HG03097 (cell line): ENCODE results near the gene THSD4.

Source experiments
- ATAC-seq: cut with Tn5 transposase; IDR thresholded peaks from one replicate; pipeline ENCODE4 v1.9.1; 2021; ENCODE audit not compliant: unreplicated experiment, low FRiP score

The THSD4 gene

DNA sequence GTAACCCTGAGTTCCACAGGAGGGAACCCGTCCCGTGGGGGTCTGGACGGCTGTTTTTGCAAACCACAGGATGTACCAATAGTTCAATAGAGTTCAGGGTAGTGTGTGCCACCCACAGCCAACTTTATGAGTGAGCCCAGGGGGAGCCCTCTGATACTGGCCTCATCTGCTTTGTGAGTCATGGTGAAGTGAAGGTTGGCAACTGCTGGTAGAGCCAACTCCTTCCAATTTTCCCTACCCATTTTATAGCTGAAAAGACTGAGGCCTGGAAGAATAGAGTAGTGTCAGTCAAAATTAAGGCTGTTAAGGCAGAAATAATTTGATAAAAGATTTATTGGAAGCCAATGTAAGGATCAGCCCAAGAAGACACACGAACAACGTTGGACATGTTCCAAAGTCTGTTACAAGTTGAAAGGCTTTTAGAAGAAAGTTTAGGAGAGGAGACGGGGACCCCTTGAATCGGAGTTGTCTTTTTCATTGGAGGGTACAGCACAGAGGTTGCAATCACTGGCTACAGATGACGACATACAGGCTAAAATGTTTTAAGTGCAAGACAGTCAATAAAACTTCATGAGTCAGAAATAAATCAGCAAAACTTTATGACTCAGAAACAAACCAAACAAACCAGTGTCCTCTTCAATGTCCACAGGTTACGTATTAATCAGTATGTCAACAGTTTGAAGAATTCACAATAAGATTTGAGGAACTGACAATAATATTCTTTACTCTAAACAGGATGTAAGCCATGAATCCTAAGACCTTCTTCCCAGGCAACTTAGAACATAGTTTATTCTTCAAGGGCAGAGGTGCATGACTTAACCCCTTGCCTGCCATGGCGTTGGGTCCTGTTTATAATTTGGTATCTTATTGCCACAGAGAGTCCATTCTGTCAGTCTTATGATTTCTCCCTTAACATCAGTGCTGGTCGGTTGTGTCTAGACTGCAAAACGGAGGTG, 632.1 kb downstream of the THSD4 start:
- ATAC-seq = no peak

DNA sequence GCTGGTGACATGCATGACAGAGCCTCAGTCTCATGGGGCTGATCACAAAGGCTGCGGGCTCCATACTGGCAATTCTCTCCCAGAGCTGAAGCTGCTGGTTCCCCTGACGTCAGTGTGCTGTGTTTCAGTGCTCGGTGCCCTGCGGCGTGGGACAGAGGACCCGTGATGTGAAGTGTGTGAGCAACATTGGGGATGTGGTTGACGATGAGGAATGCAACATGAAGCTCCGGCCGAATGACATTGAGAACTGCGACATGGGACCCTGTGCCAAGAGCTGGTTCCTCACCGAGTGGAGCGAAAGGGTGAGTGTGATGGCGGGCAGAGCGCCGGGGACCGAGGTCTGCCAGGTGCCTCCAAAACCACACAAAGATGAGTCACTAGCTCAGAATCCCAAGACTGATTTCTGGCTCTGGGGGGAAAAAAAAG, 633.0 kb downstream of the THSD4 start:
- no peak for ATAC-seq

GRCh38 chr15:71749500-71749899, 634.2 kb downstream of the THSD4 start:
- no peak for ATAC-seq

DNA sequence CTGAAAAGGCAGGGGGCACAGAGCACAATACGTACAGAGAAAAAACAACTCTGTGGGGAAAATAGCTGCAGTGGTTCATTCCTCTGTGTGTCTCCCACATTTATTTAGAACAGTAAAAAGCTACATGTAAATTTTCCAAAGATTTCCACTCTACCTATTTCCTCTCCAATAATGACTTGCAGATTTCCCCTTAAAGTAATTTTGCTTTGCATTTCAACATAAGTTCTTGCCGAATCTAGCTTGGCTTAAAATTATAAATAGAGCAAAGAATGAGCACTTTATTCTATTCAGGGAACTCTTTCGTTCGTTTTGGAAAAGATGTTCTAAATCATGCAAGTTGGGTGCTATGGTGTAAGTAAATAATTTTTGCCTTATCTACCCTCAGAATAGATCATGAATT, 636.9 kb downstream of the THSD4 start:
- no peak for ATAC-seq

DNA sequence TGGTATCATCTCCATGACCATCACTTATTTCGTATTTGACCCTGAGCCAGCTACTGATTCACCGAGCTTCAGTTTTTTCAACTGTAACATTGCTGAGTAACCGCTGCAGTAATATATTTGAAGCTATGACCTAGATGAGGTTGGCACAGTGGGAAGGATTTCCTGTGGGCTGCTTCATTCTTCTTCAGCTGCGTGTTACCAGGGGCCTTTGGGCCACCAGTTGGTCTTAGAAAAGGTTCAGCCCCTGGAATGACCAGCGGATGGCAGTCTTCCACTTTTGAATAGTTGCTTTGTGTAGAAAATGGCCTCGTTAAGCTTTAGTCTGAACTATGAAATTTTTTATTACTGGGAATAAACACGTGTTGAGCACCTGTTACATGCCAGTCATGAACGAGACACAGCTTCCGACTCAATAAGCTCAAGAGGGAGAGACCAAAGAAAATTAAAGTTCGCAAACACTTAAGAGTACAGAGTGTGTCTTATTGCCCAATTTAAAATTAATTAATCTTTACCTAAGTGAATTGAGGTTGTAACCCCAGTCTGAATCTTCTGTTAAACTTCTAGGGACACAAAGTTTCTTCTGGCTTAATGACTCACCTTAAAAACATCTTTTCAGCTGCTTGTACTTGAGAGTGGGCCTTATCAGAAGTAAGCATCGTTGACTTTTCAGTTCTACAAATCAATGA, 637.5 kb downstream of the THSD4 start:
- ATAC-seq = no peak

DNA sequence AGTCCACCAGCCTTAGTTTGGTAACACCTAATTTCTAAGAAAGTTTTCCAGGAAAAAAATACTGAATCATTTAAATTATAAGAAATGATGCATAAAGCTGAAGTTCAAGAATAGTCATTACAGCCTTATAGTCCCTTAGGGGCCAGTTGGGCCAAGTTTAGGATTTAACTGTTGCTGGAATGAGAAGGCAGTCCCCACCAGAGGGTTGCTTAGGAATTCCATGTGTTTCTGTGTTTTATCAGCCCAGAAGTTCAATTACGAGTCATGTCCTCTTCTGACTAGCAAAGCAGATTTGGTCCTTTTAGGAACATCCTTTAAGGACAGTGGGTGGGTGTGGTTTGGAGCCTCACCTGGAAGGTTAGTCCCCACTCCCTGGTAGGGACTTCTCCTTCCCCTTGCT, 638.1 kb downstream of the THSD4 start:
- no peak for ATAC-seq

- no peak for ATAC-seq
Observed at GRCh38 chr15:71754660-71755059, 639.4 kb downstream of the THSD4 start.

- ATAC-seq = no peak
Observed at GRCh38 chr15:71755092-71755970, 640.1 kb downstream of the THSD4 start.

DNA sequence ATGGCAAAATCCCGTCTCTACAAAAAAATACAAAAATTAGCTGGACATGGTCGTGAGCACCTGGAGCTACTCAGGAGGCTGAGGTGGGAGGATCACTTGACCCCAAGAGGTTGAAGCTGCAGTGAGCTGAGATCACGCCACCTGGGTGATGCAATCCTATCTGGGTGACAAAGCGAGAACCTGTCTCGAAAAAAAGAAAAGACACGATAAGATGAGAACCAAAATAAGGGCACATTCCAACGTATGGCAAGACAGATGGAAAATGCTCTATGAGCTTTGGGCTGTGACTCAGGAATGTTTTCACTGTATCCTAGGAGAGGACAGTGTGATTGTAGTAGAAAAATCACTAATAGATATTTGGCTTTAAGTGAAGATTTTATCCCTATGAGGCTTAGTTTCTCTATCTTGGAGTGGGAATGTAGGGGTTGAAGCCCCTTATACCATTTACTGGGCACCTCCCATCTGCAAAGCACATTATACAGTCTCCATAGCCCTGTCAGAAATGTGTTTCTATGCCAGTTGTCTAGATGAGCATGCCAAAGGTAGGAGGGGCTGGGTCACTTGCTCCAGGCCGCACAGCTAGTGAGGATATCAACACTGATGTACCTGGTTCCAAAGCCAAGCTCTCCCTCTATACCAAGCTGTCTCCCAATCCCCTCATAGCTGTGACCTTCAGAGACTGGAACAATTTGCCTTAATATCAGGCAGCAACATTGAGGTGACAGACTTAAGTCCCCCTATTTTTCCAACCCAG, 641.5 kb downstream of the THSD4 start:
- ATAC-seq = no peak

- ATAC-seq = no peak
Observed at GRCh38 chr15:71757741-71758530, 642.7 kb downstream of the THSD4 start.

GRCh38 chr15:71758711-71759110, 643.4 kb downstream of the THSD4 start:
- ATAC-seq = no peak

GRCh38 chr15:71760852-71761251, 645.6 kb downstream of the THSD4 start:
- ATAC-seq = no peak

GRCh38 chr15:71761649-71762048, 646.4 kb downstream of the THSD4 start:
- no peak for ATAC-seq

GRCh38 chr15:71768184-71768583, 652.9 kb downstream of the THSD4 start:
- no peak for ATAC-seq

- ATAC-seq = no peak
Observed at GRCh38 chr15:71773206-71773859, 658.1 kb downstream of the THSD4 start.

DNA sequence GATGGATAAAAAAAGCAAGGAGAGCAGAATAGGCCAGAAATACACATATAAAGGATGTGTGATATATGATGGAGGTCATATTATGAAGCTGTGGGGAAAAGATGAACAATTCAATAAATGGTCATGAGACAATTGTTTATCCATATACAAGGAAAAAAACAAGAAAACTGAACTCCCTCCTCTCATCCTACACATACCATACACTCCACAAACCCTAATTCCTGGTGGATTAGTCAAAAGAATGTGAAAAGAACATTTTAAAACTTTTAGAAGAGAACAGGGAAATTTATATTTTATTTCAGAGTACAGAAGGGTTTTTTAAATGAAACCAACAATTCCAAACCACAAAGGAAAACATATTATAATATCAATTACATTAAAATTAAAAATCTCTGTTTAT, 660.6 kb downstream of the THSD4 start:
- no peak for ATAC-seq

- no peak for ATAC-seq
Observed at GRCh38 chr15:71776304-71776703, 661.0 kb downstream of the THSD4 start.

GRCh38 chr15:71777216-71777943, 662.1 kb downstream of the THSD4 start:
- no peak for ATAC-seq
